Stimulated activated CD4-positive, alpha-beta T cell treated with anti-CD3 and anti-CD28 coated beads, Interleukin-1b, Interleukin-23, amount 100 ng/mL, for 48 hours (primary cell): ENCODE measurements around the gene ELF5.

Source experiments
- DNase-seq: peaks from one replicate; pipeline ENCODE4 v3.0.0-alpha.2; 2020

Gene ELF5

DNA sequence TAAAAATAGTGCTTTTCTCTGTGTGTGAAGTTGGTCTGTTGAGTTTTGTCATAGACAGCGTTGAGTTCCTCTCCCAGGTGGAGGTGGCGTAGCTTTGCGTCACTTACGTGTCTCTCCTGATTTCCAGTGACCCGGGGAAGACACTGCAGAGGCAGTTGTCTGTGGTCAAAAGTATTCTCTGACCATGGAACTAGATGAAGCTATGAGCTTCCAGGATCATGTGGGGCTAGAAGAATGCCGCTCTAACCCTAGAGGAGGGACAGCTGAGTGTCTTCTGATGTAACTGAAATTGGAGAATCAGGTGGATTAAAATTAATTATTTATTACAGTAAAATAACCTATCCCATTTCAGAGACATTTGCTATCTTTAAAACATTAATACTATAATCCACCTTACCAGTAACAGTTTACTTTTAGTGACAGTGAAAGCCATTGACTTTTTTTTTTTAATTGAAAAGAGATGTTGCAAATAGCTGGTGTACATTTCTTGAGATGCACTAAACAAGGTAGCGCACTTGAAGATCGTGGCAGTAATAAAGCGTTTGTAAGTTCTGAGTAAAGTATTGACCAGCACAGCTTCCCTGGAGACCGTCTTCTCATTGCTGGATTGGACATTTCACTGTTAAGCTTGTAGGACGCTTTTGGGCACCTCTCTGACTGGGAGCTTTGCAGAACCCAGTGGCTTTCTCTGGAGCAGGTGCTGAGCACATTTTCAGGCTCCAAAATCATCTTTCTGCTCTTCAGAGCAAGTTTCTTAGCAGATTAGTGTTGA is 65.2 kb downstream of the ELF5 start:
- no peak for DNase-seq

DNA sequence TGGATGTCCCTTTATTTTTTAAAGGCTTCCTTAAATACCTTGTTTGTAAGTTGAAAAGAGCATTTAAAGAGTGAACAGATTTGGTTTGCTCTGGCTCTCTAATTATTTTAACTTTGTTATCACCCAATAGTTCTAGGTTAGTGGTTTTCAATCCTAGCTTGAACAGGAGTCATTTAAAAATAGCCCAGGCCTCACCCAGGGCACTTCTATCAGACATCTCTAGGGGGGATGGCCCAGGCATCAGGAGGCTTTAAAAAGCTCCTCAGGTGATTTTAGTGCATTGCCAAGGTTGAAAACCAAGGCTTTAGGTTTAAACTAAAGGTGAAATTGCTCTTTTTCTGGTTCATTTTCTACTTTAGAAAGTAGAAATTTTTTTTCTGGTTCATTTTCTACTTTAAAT is 66.5 kb downstream of the ELF5 start:
- no peak for DNase-seq

DNA sequence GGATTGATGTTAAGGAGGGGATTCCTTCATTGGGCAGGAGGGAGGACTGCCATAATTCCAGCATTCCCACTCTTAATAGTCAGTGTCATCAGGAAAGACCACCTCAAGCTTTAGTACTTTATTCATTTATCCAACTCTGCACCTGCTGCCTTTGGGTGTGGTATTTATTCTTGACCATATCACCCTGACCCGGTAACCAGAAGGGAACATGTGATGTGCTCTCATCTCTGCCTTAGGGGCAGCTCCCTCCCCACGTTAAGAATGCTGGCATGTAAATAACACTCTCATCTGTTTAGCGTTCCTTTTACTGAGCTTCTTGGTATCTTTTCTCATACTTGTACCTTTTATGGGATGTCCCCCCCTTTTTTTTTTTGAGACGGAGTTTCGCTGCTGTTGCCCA is 67.2 kb downstream of the ELF5 start:
- DNase-seq: no peak

DNA sequence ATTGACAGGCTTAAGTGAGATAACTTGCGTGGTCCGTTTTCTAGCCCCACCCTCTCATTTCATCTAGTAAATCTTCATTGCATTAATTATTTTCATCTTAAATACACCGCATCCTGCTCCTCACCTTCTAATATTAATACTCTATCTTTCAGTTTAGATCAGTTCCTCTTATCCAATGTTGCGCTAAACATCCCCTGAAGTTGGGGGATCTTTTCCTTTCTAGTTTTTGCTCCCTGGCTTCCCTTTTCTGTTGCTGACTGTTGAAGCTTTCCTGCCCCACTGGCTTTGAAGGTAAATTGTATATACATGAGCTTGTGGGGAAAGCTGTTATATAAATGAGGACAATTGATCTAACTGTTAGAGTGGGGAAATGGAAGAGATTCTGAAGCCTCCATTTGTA is 67.6 kb downstream of the ELF5 start:
- no peak for DNase-seq

DNA sequence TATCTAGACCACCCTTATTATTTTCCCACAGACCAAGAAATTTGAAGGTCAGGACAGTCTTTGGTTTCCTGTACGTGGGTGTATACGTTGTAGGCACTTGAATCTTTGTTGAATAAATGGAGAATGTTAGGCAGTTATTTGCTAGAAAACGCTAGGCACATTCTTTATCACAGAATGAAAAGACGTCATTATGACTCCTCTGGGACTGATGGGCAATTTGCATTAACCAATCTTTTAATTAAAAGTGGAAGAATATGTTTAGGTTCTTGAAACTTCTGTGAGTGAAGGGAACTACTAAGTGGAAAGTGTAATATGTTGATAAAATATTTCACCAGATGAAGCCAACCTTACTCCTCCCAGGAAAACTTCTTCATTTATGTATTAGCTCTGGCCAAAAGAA is 69.2 kb downstream of the ELF5 start:
- no peak for DNase-seq

DNA sequence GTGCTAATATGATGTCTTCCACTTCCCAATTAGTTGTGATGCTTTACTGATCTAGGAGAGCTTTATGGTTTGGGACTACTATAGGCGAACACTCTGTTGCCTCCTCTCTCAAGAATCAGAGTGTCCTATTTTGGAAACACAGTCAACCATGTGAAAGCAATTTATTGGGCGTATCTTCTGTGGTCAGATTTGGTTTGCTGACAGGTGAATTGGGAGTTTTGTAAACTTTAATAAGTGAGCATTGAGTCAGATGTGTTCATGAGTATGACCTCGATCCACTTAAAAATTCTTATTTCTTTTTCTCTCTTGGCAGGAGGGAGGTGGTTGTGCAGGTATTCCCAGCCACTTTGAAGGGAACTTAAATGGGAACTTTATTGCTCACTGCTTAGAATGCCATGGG is 70.5 kb downstream of the ELF5 start:
- DNase-seq: no peak

DNA sequence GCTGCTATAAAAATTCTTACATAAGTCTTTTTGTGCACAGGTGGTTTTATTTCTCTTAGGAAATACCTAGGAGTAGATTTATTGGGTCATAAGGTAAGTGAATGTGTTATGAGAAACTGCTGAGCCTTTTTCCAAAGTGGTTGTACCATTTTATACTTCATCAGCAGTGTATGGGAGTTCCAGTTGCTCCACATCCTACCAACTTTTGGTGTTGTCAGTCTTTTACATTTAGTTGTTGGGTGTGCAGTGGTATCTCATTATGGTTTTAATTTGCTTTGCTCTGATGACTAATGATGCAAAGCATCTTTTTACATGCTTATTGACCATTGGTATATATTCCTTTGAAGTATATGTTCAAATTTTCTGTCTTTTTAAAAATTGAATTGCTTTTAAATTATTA is 71.8 kb downstream of the ELF5 start:
- DNase-seq: no peak

DNA sequence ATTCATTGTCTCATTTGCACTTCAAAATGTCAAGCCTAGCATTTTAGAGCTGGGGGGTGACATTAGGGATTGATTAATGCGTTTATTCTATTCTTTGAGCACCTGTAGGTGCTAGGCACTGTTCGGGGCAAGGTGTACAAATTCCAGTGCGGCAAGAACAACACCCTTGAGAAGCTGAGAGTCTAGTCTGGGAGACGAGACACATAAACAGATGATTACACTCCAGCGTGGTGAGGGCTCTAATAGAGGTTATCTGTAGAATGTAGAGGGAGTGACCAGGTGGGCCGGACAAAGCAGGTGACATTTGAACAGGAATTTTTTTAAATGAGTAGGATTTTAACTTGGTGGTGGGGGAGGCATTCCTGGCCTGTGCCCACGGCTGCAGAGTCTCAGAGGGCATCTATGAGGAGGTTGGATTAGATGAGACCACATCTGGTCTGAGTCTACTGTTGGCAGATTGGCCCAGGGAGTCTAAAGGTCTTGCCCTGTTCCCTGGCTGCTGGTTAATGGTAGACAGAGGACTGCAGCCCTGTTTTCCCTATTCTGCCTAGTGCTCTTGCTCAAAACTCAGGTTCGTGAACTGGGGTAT is 73.9 kb downstream of the ELF5 start:
- no peak for DNase-seq

DNA sequence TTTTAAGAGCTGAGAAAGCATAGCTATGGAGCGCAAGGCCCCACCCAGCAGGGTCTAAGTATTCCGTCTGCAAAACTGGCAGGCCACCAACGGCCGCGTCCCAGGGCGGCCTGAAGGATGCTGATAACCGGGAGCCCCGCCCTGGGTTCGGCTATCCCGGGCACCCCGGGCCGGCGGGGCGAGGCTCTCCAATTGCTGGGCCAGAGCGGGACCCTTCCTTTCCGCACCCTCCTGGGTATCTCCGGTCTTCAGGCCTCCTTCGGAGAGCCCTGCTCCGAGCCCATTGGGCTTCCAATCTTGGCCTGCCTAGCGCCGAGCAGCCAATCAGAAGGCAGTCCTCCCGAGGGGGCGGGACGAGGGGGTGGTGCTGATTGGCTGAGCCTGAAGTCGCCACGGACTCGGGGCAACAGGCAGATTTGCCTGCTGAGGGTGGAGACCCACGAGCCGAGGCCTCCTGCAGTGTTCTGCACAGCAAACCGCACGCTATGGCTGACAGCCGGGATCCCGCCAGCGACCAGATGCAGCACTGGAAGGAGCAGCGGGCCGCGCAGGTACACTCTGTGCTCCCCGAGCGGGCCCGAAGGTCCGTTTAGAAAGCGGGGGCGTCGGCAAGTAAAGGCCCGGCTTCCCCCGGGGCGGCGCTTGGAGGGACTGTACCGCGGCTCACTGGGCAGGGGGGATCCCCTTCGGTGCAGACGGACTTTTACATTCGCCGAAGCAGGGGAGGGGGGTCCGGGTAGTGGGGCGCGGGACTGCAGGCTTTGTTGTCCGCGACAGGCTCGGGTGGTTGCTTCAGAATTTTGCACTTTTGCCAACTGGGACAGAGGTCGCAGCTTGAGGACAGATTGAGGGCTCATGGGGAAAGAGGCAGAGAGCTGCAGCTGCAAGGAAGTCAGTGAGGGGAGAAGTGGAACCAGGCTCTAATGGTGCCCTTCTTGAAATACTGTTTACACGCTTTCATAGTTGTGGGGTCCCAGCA is 74.8 kb downstream of the ELF5 start, which contains the start of gene CAT:
TSS of gene CAT (plus strand) at position 406 of the 979 bp plus-strand sequence. CDS start at position 486, 80 bp downstream.
- DNase-seq: peak; percentile 98

DNA sequence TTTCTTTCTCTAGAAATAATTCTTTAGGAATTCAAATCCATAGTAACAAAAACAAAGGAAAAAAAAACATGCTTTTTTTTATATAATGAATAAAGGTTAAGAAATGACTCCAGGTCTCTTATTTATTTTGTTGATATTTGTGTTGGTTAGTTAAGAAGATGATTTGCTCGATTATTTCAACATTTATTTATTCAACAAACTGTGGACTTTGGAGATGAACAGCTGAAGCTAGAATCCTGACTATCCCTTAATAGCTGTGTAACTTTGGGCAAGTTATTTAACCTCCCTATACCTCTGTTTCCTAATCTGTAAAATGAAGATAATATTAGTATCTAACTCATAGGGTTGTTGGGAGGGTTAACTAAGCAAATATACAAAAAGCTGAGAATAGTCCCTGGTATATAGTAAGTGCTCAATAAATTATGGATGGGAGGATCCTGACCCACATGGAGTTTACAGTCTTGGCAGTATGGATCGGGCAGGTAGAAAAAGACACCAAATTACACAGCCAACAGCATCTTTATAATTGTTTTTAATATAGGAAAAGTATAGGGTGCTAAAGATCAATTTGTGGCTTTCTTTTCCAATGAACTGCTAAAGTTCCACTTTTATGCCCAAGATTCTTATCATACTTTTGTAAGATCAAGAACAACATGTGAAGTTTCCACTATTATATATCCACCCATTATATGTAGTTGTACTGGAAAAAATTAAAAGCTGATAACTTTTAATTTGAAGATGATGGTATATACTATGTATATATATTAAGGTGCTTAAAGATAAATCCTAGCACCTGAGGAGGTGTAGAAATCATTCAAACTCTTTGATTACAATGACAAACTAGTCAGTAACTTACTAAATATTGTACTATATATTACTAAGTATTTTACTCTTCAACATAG is 76.1 kb downstream of the ELF5 start:
- no peak for DNase-seq

DNA sequence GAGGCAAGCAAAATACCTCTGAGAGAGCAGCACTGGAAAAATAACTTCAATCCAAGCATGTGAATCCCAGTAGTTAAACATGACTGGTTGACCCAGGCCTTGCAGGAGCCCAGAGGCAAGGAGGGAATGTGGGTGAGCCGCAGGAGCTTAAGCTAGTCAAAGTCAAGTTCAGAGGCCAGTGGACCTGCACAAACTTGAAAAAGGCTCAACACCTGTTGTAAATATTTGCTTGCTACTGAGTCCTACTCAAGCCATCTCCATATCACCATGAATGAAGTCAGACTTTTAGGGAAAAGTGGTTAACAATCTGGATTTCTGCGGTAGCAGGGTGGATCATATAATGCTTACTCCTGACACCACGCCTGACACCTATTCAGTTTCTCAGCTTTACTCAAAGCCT is 79.7 kb downstream of the ELF5 start:
- no peak for DNase-seq

DNA sequence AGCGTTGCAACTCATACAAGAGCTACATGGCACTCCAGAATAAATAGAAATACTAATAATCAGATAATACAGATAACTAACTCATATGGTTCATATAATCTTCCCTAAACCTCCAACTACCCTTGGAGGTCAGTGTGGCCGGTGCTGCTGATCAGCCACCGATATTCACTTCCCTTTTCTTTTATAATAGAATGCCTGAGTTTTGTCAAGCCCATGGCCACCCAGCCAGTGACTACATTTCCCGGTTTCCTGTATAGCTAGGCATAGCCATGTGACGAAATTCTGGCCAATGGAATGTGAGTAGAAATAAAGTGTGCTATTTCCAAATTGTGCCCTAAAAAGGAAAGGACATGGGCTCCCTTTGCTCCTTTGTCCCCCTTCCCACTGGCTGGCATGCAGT is 80.8 kb downstream of the ELF5 start:
- DNase-seq: no peak

DNA sequence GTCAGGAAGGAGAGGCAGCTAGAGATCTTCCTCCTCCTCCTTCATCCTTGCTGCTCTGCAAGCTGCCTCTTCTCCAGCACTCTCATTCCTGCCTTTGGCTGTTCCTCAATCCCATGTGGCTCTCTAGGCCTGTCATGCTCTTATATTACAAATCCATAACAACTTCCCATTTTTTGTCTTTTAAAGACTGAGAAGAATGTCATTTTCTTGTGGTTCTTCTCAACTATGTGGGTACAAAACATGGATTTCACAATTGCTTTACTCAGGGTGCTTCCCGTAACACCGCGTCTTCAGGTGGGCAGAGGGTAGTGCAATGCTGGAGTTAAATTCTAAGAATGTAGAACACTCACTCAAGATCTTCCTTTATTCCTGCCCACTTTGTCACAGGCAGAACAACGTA is 81.6 kb downstream of the ELF5 start:
- DNase-seq: no peak
